ENCODE measurements around the gene NUDT22.
A peak's percentile ranks its signal among the peaks of the same experiment; 100 is the strongest.

The NUDT22 gene

GRCh38 chr11:64207256-64208085 lies 18.6 kb upstream of the NUDT22 start:
- DNase-seq = peak; percentile 79

- no peak for DNase-seq
Measured at GRCh38 chr11:64208086-64208795, 17.8 kb upstream of the NUDT22 start.

DNA sequence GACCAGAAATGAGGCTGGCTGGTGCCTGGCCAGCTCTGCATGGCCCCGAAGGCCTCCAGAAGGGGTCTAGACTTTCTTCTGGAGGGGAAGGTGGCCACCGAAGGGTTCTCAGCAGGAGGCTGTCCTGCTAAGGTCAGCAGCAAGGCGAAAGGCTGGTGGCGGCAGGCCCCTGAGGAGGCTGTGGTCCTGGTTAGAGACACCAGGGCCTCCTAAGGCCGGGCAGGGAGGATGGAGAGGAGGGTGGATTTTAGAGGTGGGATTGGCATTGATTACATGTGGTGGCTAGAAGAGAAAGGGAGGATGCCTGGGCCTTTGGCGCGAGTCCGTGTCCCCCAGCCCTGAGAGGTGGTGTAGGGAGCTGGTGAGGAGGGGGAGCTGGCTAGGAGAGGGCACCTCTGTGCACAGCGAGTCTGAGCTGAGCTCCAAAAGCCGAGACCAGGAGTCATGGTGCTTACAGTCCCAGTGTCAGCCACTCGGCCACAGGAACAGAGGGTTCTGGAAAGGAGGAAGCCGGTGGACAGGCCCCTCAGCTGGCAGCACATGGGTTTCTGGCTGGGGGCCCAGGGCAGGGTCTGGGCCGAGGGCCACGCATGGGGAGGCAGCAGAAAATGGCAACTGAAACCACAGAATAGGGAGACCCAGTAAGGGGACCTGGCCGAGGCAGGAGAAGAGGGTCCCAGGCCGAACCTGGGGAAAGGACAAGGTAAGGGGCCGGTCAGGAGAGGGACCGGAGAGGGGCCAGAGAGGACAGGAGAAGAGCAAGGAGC lies 17.1 kb upstream of the NUDT22 start:
- DNase-seq = no peak

GRCh38 chr11:64209563-64209843 lies 16.6 kb upstream of the NUDT22 start:
- DNase-seq = no peak

DNA sequence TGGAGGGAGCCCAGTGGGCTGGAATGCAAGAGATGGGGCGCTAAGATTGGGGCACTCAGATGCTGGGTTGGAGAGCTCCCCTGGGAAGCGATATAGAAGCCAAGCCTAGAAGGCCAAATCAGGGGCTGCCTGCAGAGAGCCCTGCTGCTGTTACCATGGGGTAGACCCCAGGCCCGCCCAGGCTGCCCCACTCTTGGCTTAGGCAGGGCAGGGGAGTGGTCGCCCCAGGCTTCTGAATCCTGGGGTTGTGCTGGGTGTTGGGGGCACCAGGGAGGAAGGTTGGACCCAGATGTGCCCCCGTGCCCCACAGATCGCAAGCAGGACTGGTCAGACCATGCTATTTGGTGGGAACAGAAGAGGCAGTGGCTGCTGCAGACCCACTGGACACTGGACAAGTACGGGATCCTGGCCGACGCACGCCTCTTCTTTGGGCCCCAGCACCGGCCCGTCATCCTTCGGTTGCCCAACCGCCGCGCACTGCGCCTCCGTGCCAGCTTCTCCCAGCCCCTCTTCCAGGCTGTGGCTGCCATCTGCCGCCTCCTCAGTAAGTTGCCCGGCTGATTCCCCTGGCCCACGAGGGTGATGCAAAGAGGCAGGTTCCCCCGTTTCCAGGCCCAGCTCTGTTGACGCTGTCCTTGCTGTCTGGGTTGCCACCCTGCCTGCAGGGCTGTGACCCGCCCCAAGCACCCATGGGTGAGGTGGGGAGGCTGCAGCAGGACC lies 15.6 kb upstream of the NUDT22 start:
- no peak for DNase-seq

GRCh38 chr11:64211181-64211872 lies 14.7 kb upstream of the NUDT22 start:
- no peak for DNase-seq

GRCh38 chr11:64216879-64217278 lies 9.2 kb upstream of the NUDT22 start:
- DNase-seq = no peak

- DNase-seq = no peak
Measured at GRCh38 chr11:64218628-64219353, 7.3 kb upstream of the NUDT22 start.

DNA sequence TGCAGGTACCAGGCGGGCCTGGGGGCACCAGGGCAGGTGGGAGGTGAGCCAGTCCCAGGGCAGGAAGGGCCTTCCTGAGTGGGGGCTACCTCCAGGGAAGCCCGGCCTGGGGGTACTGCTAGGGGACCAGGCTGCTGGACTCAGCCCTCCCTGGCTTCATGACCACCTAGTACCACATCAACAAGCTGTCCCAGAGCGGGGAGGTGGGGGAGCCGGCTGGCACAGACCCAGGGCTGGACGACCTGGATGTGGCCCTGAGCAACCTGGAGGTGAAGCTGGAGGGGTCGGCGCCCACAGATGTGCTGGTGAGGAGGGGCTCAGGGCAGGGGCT lies 6.8 kb upstream of the NUDT22 start:
- no peak for DNase-seq

GRCh38 chr11:64219755-64220154 lies 6.3 kb upstream of the NUDT22 start:
- DNase-seq = no peak

GRCh38 chr11:64220271-64220670 lies 5.8 kb upstream of the NUDT22 start:
- DNase-seq = no peak

GRCh38 chr11:64220798-64221197 lies 5.3 kb upstream of the NUDT22 start:
- no peak for DNase-seq

GRCh38 chr11:64222651-64223000 lies 3.4 kb upstream of the NUDT22 start:
- DNase-seq = no peak

- DNase-seq = no peak
Measured at GRCh38 chr11:64223001-64223651, 2.9 kb upstream of the NUDT22 start.

DNA sequence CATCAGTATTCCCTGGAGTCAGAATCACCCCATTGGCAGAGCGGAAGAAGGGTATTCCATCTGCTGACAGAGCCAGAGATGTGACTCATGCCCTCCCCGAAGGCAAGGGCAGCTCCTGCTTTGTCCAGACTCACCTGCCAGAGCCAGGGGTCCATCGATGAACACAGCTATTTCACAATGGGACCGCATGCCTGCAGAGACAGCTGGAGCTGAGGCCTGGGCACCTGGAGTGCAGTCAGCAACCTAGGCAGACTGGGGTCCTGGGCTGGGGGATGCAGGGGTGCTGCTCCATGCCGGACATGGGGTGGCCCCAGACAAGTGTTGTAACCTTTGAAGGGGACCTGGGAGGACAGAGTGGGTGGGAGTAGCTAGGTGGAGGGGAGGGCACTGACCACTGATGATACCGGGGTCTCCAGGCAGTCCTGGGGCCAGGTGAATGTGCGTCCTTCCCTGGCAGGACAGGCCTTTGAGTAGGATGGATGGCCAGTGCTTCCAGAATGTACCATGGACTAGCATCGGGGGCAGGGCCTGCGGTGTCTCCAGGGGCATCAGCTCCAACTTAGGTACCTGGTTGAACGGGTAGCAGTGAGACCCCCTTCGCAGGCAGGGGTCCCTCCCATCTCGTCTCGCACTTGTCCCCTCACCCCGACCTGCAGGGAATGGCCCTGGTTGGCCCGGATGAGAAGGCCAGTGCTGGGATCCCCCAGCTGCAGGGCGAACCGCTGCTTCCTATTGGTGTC lies 1.8 kb upstream of the NUDT22 start:
- no peak for DNase-seq

DNA sequence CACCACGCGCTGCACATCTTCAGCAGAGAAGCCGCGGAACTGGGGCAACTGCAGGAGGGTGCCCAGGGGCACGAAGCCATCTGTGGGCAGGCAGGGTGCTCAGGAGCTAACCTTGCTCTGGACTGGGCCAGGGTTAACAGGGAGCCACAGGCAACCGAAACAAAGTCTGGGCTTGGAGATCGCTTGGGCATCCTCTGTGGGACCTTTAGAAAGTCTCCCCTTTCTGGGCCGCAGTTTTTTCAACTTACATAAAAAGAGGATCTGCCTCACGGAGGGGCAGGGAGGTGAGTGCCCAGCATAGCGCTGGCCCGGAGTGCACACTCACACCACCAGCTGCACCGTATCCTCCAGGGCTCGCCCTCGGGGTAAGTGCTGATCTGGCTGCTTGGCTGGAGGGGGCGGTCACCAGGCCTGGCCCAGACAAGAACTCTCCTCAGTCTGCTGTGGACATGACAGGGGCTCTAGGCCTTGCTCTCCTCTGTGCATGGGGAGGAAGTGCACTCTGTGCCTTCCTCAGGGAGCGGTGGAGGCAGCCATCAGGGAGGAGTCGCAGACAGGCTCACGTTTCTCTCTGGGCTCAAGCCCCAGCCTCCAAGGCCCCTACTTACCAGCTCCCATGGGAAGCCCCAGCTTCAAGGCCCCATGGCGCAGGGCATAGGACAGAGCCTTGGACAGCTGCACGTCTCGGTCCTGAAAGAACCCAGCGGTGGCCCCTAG lies 1.0 kb upstream of the NUDT22 start:
- no peak for DNase-seq

- DNase-seq = no peak
Measured at GRCh38 chr11:64226507-64227051, 505 bp downstream of the NUDT22 start.

GRCh38 chr11:64227405-64227956 lies 1.4 kb downstream of the NUDT22 start:
- no peak for DNase-seq

GRCh38 chr11:64229090-64229743 lies 3.1 kb downstream of the NUDT22 start:
- DNase-seq = no peak

Data from GDM1 (cell line).